MCF 10A (cell line): ENCODE measurements around the gene CNIH4. TPM values are rescaled to one million over a fixed set of nuclear protein-coding genes. Genes with fewer than 3 reads are reported as not detected.
A peak's percentile ranks its signal among the peaks of the same experiment; 100 is the strongest.

ENCODE experiments used
- BruUV-seq: library from RNA; stranded (reverse); fragments of 400-500 nt; replicated peaks from 2 replicates; lab custom pipeline; 2021; lab: Mats Ljungman, UMichigan
- CTCF ChIA-PET: fragments of 300-600 bp; sonication (Branson Sonifier 250); formaldehyde crosslinking; extraction: SDS; loops from one replicate; lab custom pipeline; 2021; ENCODE audit warnings: antibody characterized with exemption, inconsistent platforms; lab: Yijun Ruan, JAX
- POLR2A ChIA-PET: fragments of 300-600, 350-650 bp; sonication (Branson Sonifier 250); formaldehyde crosslinking; extraction: SDS; loops from one replicate; lab custom pipeline; 2020; ENCODE audit warnings: antibody characterized with exemption, inconsistent platforms; lab: Yijun Ruan, JAX
- DNase-seq: peaks from one replicate; pipeline ENCODE4 v3.0.0-alpha.2; 2018; ENCODE audit not compliant: unreplicated experiment
- H3K27ac Mint-ChIP-seq: one replicate; pipeline ENCODE4 v1.8.0; 2022; ENCODE audit warnings: mild to moderate bottlenecking, low read depth, mixed read lengths; ENCODE audit not compliant: unreplicated experiment
- H3K27me3 Mint-ChIP-seq: one replicate; pipeline ENCODE4 v1.8.0; 2022; ENCODE audit warnings: mixed read lengths; ENCODE audit not compliant: insufficient read depth, unreplicated experiment
- H3K36me3 Mint-ChIP-seq: one replicate; pipeline ENCODE4 v1.8.0; 2022; ENCODE audit warnings: mild to moderate bottlenecking, moderate library complexity, mixed read lengths; ENCODE audit not compliant: insufficient read depth, unreplicated experiment
- H3K4me1 Mint-ChIP-seq: one replicate; pipeline ENCODE4 v1.8.0; 2022; ENCODE audit warnings: mixed read lengths; ENCODE audit not compliant: insufficient read depth, unreplicated experiment
- H3K4me3 Mint-ChIP-seq: one replicate; pipeline ENCODE4 v1.8.0; 2022; ENCODE audit warnings: mild to moderate bottlenecking, moderate library complexity, mixed read lengths; ENCODE audit not compliant: unreplicated experiment
- H3K9me3 Mint-ChIP-seq: one replicate; pipeline ENCODE4 v1.8.0; 2022; ENCODE audit warnings: mixed read lengths; ENCODE audit not compliant: unreplicated experiment
- intact Hi-C: fragments of 100-400 bp; cut with micrococcal nuclease; formaldehyde crosslinking; loops from 2 replicates; pipeline ENCODE4 v1.14.1; 2022
- total RNA-seq: library from RNA; stranded (reverse); gene quantifications from 2 replicates; pipeline ENCODE4 v1.2.3, GENCODE V29; 2022
- TF ChIP-seq, protein P1 (sequence below): fragments of 200-600 bp; IDR thresholded peaks from one replicate; pipeline ENCODE4 v1.8.0; 2022; ENCODE audit warnings: antibody characterized with exemption, mild to moderate bottlenecking; ENCODE audit not compliant: unreplicated experiment

Gene CNIH4
- total RNA-seq, 1 experiment from 2014 or later, result 190 TPM

DNA sequence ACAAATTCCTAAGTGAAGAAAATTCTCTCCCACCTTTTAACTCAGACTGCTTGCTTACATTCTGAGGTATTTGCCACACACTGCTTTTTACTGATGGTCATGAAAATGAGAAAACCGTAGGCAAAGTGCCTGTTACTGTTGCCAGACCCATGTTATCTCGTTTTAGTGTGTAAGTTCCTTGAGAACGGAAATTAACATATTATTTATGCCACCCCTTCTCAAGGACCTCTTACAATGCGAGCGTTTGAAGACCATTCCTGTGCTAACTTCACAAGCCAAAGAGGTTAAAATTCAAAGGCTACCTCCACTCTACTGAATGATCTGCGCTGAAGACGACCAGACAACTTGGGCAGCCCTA, 27.2 kb upstream of the CNIH4 start:
- ChIA-PET POLR2A (interaction anchor here (0.6 to 2.7 kb wide), 80 partner anchors 9 to 1733 kb away, joined by 3 to 109 read pairs (median 5); partner anchors contain the start of genes AIDA, BROX, CNIH4 and DEGS1), CTCF (interaction anchor here (0.7 to 1.9 kb wide), 14 partner anchors 8 to 651 kb away, joined by 3 to 7 read pairs (median 3); no protein-coding TSS in a partner anchor)
- Mint-ChIP-seq H3K9me3 (no peaks in the 10 kb centered on the region), H3K4me3 (peak overlapping the region; percentile 86), H3K36me3 (peaks cover 12% of the 10 kb centered on the region), H3K4me1 (peaks cover 33% of the 10 kb centered on the region), H3K27me3 (no peaks in the 10 kb centered on the region), H3K27ac (peak overlapping the region; percentile 99)
- intact Hi-C loops, result no loop called here
- TF ChIP-seq, protein P1, sequence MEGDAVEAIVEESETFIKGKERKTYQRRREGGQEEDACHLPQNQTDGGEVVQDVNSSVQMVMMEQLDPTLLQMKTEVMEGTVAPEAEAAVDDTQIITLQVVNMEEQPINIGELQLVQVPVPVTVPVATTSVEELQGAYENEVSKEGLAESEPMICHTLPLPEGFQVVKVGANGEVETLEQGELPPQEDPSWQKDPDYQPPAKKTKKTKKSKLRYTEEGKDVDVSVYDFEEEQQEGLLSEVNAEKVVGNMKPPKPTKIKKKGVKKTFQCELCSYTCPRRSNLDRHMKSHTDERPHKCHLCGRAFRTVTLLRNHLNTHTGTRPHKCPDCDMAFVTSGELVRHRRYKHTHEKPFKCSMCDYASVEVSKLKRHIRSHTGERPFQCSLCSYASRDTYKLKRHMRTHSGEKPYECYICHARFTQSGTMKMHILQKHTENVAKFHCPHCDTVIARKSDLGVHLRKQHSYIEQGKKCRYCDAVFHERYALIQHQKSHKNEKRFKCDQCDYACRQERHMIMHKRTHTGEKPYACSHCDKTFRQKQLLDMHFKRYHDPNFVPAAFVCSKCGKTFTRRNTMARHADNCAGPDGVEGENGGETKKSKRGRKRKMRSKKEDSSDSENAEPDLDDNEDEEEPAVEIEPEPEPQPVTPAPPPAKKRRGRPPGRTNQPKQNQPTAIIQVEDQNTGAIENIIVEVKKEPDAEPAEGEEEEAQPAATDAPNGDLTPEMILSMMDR, result no peak
- BruUV-seq, result TSS peak; percentile 54
- no peak for DNase-seq

- Mint-ChIP-seq H3K4me3 (peak within 1 kb of the TSS; percentile 86), H3K27ac (peak within 1 kb of the TSS; percentile 99), H3K27me3 (no peaks in the 10 kb centered on the region), H3K4me1 (peaks cover 33% of the 10 kb centered on the region), H3K9me3 (no peaks in the 10 kb centered on the region), H3K36me3 (peaks cover 12% of the 10 kb centered on the region)
- TF ChIP-seq, protein P1, result no peak
- intact Hi-C loops, result loop anchor here (1.0 kb wide), 2 partner anchors 519 to 632 kb away; no protein-coding TSS in a partner anchor
- POLR2A ChIA-PET, result interaction anchor here (0.6 to 2.7 kb wide), 84 partner anchors 9 to 1732 kb away, joined by 3 to 109 read pairs (median 5); partner anchors contain the start of genes AIDA, BROX, CNIH4 and DEGS1
- CTCF ChIA-PET, result interaction anchor here (0.6 to 1.9 kb wide), 13 partner anchors 9 to 650 kb away, joined by 3 to 7 read pairs (median 3); no protein-coding TSS in a partner anchor
- DNase-seq, result peak; percentile 98
- no TSS peak for BruUV-seq
Measured at GRCh38 chr1:224329842-224330753, 26.6 kb upstream of the CNIH4 start, which contains the start of gene NVL. Gene NVL (minus strand): TSS chr1:224330172. CDS start chr1:224330127, 45 bp downstream.

DNA sequence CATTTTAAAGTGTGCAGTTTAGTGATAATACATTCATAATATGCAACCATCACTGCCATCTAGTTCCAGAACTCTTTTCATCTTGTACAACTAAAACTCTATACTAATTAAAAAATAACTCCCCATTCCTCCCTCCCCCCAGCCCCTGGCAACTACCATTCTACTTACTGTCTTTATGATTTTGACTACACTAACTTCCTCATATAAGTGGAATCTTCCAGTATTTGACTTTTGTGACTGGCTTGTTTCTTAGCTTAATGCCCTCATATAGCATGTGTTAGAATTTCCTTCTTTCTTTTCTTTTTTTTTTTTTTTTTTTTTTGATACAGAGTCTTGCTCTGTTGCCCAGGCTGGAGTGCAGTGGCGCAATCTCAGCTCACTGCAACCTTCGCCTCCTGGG, 25.4 kb upstream of the CNIH4 start:
- BruUV-seq, result no TSS peak

More for the DNA sequence above, 25.4 kb upstream of the CNIH4 start:
- intact Hi-C loops, result no loop called here
- Mint-ChIP-seq H3K4me3 (peak overlapping the region; percentile 86), H3K27ac (peak overlapping the region; percentile 99), H3K4me1 (peaks cover 33% of the 10 kb centered on the region), H3K36me3 (peaks cover 5% of the 10 kb centered on the region), H3K27me3 (no peaks in the 10 kb centered on the region), H3K9me3 (no peaks in the 10 kb centered on the region)
- ChIA-PET CTCF (interaction anchor here (0.7 to 4.3 kb wide), 4 partner anchors 21 to 472 kb away, joined by 3 to 33 read pairs (median 4); no protein-coding TSS in a partner anchor), POLR2A (interaction anchor here (0.7 to 4.7 kb wide), 6 partner anchors 27 to 630 kb away, joined by 3 to 45 read pairs (median 3); partner anchors contain the start of gene FBXO28)
- TF ChIP-seq, protein P1, result no peak
- no peak for DNase-seq
